Osteocyte (in vitro differentiated cells): Measurements from ENCODE around the gene COL27A1. TPM values are rescaled to one million over a fixed set of nuclear protein-coding genes. Genes with fewer than 3 reads are reported as not detected.

Experiments
- DNase-seq: peaks from one replicate; pipeline ENCODE4 v3.0.0; 2021; ENCODE audit warnings: mixed read lengths; ENCODE audit not compliant: unreplicated experiment; ENCODE audit errors: extremely low spot score
- H3K27ac Mint-ChIP-seq: one replicate; pipeline ENCODE4 v1.8.0; 2021; ENCODE audit warnings: mild to moderate bottlenecking, mixed read lengths; ENCODE audit not compliant: unreplicated experiment
- H3K27me3 Mint-ChIP-seq: one replicate; pipeline ENCODE4 v1.8.0; 2021; ENCODE audit warnings: mixed read lengths; ENCODE audit not compliant: unreplicated experiment
- H3K36me3 Mint-ChIP-seq: one replicate; pipeline ENCODE4 v1.8.0; 2021; ENCODE audit warnings: mixed read lengths; ENCODE audit not compliant: unreplicated experiment
- H3K4me1 Mint-ChIP-seq: one replicate; pipeline ENCODE4 v1.8.0; 2021; ENCODE audit warnings: mixed read lengths; ENCODE audit not compliant: unreplicated experiment
- H3K4me3 Mint-ChIP-seq: one replicate; pipeline ENCODE4 v1.8.0; 2021; ENCODE audit warnings: mild to moderate bottlenecking, moderate library complexity, mixed read lengths; ENCODE audit not compliant: unreplicated experiment
- H3K9me3 Mint-ChIP-seq: one replicate; pipeline ENCODE4 v1.8.0; 2021; ENCODE audit warnings: mixed read lengths; ENCODE audit not compliant: unreplicated experiment
- total RNA-seq: library from RNA; stranded (reverse); gene quantifications from 2 replicates; pipeline ENCODE4 v1.2.1, GENCODE V29; 2021
- TF ChIP-seq, protein P1 (sequence below): fragments of 200-600 bp; sonication (generic); IDR thresholded peaks from 2 replicates; pipeline ENCODE4 v1.5.0; 2021; ENCODE audit warnings: antibody characterized with exemption, mild to moderate bottlenecking, moderate library complexity

Gene COL27A1
- total RNA-seq, 1 donor from 2014 or later: 44.4 TPM

DNA sequence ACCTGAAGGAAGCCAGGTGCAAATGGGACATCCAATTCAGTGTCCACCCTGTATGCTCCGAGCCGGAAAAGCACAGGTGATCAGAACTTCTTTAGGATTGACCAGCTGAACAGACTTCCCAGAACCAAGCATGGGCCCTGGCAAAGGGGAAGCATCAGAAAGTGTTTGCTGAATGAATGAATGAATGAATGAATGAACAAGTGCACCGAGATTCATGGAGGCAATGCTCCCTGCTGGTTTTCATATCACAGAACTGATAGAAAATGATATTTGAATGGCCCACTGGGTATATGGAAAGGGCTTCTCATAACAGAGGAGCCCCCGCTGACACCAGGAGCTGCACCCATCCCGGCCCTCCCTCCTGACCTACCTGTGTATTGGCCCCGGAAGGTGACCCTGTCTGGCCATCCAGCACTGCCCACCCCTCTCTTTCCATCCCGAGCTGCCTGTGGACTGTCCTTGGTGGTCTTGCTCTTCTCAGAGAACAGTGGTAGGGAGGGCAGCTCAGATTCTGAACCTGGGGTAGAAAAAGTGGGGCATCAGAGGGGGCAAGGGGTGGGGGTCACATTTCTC, 190.2 kb downstream of the COL27A1 start:
- Mint-ChIP-seq H3K4me3 (no peak overlapping the region), H3K4me1 (peaks cover 16% of the 10 kb centered on the region), H3K9me3 (no peaks in the 10 kb centered on the region), H3K36me3 (peaks cover 70% of the 10 kb centered on the region), H3K27me3 (no peaks in the 10 kb centered on the region), H3K27ac (no peak overlapping the region)
- TF ChIP-seq, protein P1, sequence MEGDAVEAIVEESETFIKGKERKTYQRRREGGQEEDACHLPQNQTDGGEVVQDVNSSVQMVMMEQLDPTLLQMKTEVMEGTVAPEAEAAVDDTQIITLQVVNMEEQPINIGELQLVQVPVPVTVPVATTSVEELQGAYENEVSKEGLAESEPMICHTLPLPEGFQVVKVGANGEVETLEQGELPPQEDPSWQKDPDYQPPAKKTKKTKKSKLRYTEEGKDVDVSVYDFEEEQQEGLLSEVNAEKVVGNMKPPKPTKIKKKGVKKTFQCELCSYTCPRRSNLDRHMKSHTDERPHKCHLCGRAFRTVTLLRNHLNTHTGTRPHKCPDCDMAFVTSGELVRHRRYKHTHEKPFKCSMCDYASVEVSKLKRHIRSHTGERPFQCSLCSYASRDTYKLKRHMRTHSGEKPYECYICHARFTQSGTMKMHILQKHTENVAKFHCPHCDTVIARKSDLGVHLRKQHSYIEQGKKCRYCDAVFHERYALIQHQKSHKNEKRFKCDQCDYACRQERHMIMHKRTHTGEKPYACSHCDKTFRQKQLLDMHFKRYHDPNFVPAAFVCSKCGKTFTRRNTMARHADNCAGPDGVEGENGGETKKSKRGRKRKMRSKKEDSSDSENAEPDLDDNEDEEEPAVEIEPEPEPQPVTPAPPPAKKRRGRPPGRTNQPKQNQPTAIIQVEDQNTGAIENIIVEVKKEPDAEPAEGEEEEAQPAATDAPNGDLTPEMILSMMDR: no peak
- DNase-seq: no peak

DNA sequence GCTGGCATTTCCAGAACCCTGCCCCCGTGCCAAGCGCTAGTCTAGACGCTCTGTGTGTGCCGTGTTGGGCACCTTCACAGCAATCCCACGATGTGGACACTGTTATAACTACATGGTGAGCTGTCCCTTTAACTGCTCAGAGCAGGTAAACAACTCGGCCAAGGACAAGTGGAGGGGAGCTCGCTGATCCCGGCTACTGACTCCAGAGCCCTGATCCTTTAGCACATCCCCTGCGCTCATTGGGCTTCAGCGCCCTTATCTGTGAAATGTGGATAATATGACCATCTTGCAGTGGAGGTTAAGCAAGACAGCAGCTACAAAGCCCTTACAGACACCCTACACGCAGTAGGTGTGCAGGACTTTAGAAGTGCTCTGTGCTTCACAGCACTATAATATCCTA, 190.8 kb downstream of the COL27A1 start:
- TF ChIP-seq, protein P1: no peak
- no peak overlapping the region for H3K4me3 Mint-ChIP-seq
- H3K27ac Mint-ChIP-seq: no peak overlapping the region
- H3K4me1 Mint-ChIP-seq: peaks cover 16% of the 10 kb centered on the region
- no peak for DNase-seq
- peaks cover 66% of the 10 kb centered on the region for H3K36me3 Mint-ChIP-seq
- no peaks in the 10 kb centered on the region for H3K27me3 Mint-ChIP-seq
- no peaks in the 10 kb centered on the region for H3K9me3 Mint-ChIP-seq

DNA sequence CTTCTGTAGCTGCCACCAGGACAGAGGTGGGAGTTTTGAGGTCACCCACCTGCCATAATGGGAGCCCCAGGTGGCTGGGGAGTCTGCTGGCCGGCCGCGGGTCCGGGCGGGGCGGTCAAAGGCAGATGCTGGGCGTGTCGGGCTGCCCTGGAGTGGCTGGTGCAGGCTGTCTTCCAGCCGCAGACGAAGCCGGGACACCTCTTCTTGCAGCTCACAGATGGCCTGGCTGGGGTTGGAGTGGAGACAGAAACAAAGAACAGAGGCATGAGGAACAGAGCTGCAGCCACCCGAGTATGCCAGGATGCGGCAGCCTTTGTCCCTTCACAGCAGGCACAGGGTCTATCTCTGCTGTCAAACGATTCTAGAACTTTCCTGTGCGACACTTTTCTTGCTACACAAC, 192.3 kb downstream of the COL27A1 start:
- Mint-ChIP-seq H3K27ac (no peak overlapping the region), H3K27me3 (no peaks in the 10 kb centered on the region), H3K36me3 (peaks cover 61% of the 10 kb centered on the region), H3K9me3 (no peaks in the 10 kb centered on the region), H3K4me1 (peaks cover 16% of the 10 kb centered on the region), H3K4me3 (no peak overlapping the region)
- DNase-seq: no peak
- TF ChIP-seq, protein P1: no peak

DNA sequence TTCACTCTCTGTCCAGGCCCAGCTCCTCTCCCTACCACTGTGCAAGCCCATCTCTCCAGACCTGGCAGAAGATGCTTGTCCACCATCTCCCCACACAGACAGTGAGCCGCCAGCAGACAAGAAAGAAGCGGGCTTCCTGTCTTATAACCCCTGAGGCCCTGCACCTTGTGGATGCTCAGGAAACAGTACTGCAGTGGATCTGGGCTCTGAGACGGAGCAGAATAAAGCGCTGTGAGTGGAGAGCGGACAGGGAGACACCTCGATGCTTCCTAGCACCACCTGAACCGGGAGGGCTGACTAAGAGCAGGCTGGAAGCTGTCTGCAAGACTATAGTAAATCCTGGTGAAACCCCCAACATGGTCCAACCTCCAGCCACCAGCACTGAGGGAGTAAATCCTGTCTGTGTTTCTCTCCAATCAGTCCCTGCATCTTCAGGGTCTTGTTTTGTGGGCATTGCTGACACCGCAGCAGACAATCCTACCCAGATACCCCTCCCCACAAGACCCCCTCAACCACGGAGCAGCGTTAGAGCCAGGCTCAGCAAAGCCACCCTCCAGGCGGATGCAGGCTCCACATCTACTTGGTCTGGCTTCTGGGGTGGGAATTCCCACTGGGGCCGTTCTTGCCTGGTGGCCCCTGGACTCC, 193.0 kb downstream of the COL27A1 start:
- Mint-ChIP-seq H3K4me3 (no peak overlapping the region), H3K36me3 (peaks cover 59% of the 10 kb centered on the region), H3K9me3 (no peaks in the 10 kb centered on the region), H3K27ac (peak overlapping the region; percentile 93), H3K27me3 (no peaks in the 10 kb centered on the region), H3K4me1 (peaks cover 16% of the 10 kb centered on the region)
- DNase-seq: no peak
- TF ChIP-seq, protein P1: no peak

DNA sequence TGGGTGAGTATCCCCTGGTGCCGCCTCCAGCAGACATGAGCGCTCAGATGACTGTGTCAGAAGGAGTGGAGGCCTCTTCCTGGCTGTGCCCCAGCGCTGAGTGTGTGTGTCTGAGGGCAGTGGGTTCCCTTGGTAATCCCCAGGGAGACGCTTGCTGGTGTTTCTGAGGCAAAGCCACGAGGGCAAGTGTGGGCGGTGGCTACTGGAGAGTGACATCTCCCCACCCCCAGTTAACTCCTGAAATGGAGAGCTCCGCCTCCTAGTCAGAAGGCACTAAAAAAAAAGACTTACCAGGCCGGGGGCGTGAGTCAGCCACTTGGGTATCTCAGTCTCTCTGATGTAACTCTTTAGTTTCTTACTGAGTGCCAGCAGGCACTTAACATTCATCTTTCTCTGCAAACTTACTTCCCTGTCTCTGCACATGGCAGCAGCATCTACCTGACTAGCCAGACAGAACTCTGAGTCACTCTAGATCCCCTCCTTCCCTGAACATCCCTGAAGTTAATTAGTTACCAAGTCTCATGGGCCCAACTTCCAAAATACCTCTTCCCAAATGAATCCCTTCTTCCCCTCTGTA, 193.7 kb downstream of the COL27A1 start:
- TF ChIP-seq, protein P1: no peak
- no peaks in the 10 kb centered on the region for H3K9me3 Mint-ChIP-seq
- H3K27me3 Mint-ChIP-seq: no peaks in the 10 kb centered on the region
- H3K27ac Mint-ChIP-seq: peak overlapping the region; percentile 93
- H3K4me1 Mint-ChIP-seq: peaks cover 16% of the 10 kb centered on the region
- peaks cover 55% of the 10 kb centered on the region for H3K36me3 Mint-ChIP-seq
- H3K4me3 Mint-ChIP-seq: no peak overlapping the region
- DNase-seq: peak; percentile 89
